Muscle layer of colon (tissue), 2 donors: ENCODE data around the gene SPEN.
"Not testable (repeated sequence)": the region's sequence is repeated elsewhere in the genome, so short reads cannot be mapped to it uniquely, and the experiment has no call there.

Experiments
- H3K27ac ChIP-seq: one replicate; pipeline ENCODE4 v1.7.0; 2013; ENCODE audit warnings: low read depth, mild to moderate bottlenecking, low read length, moderate library complexity
- H3K27me3 ChIP-seq, 2 donors: one replicate each; pipeline ENCODE4 v1.7.0; 2013; ENCODE audit warnings: low read length in 2 of 2, mild to moderate bottlenecking in 2 of 2; ENCODE audit not compliant: insufficient read depth in 2 of 2, control insufficient read depth in 1 of 2
- H3K36me3 ChIP-seq: one replicate; pipeline ENCODE4 v1.7.0; 2013; ENCODE audit warnings: mild to moderate bottlenecking, low read length; ENCODE audit not compliant: insufficient read depth
- H3K4me1 ChIP-seq: one replicate; pipeline ENCODE4 v1.7.0; 2013; ENCODE audit warnings: mild to moderate bottlenecking, low read length; ENCODE audit not compliant: insufficient read depth
- H3K4me3 ChIP-seq, 2 donors: one replicate each; pipeline ENCODE4 v1.7.0; 2013; ENCODE audit warnings: low read length in 2 of 2, low read depth in 1 of 2, mild to moderate bottlenecking in 1 of 2, moderate library complexity in 1 of 2
- H3K9ac ChIP-seq: one replicate; pipeline ENCODE4 v1.7.0; 2013; ENCODE audit warnings: low read length
- H3K9me3 ChIP-seq: one replicate; pipeline ENCODE4 v1.7.0; 2013; ENCODE audit warnings: mild to moderate bottlenecking, low read length
- donor health status: abdominal sarcoma.
- donor health status: Adenocarcinoma of cecum.

SPEN gene

DNA sequence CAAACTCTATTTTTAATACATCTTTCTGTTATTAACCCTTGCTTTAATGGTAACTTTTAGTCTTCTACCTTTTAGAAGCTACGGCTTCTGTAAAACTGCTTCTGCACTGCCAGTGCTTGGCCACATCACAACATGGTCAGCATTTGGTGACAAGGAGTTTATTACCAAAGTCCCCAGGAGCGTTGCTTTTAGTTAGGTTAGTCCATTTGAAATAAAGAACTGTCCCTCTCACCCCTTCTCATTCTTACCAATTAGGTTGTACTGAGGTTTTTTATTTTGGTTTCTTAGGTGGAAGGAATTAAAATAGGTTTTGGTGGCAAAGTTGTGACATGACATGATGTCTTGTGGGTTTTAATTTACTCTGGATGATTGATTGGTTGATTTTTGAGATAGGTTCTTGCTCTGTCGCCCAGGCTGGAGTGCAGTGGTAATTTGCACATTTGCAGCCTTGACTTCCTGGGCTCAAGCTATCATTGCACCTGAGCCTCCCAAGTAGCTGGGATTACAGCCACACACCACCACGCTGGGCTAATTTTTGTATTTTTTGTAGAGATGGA lies 39.2 kb downstream of the SPEN start:
- H3K4me1 ChIP-seq: peaks cover 32% of the 10 kb centered on the region
- peak overlapping the region; percentile 50 for H3K9ac ChIP-seq
- H3K27ac ChIP-seq: peak overlapping the region; percentile 94
- no peaks in the 10 kb centered on the region for H3K36me3 ChIP-seq
- no peaks in the 10 kb centered on the region for H3K9me3 ChIP-seq
- peak overlapping the region; percentile 46 to 49 for H3K4me3 ChIP-seq
- H3K27me3 ChIP-seq: no peaks in the 10 kb centered on the region

DNA sequence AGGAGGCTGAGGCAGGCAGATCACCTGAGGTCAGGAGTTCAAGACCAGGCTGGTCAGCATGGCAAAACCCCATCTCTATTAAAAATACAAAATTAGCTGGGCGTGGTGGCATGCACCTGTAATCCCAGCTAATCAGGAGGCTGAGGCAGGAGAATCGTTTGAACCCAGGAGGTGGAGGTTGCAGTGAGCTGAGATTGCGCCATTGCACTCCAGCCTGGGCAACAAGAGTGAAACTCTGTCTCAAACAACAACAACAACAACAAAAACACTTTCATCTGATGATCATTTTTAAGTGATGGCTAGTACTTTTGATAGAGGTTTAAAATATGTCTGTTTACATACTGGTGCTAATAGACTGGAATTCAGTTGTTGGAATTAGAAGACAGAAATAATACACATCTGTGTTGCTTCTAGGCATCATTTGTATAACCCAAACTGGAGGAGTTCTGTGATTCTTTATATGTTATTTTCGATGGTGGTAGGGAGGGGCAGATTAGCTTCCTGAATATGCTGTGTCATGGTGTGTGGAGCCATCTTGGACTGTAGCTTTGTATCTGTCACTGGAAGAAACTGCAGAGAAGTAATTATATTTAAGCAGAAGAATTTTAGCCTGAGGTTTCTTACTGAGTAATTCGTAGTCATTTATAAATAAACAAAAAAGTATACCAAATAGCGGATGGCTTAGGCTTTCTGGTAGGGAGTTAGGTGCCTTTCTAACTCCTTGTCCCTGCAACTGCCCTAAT lies 45.5 kb downstream of the SPEN start:
- Histone ChIP-seq H3K4me1 (peaks cover 41% of the 10 kb centered on the region), H3K27ac (peak overlapping the region; percentile 39), H3K4me3 (peak overlapping the region in 1 of 2 donors; percentile 2)
- not testable (repeated sequence) for H3K27me3 ChIP-seq, H3K9ac ChIP-seq, H3K36me3 ChIP-seq, H3K9me3 ChIP-seq

DNA sequence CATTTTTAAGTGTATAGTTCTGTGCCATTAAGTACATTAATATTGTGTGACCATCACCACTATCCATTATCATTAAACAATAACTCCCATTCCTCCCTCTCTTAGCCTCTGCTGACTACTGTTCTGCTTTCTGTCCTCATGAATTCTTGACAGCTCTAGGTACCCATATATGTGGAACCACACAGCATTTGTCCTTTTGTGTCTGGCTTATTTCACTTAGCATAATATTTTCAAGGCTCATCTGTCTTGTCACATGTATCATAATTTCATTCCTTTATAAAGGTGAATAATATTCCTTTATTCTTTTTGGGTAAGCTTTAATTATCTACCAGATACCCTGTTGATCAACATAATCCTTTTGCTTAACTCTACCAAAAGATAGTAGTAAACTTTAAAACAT lies 47.7 kb downstream of the SPEN start:
- Histone ChIP-seq H3K4me1 (peaks cover 41% of the 10 kb centered on the region), H3K36me3 (no peaks in the 10 kb centered on the region), H3K9ac (no peak overlapping the region), H3K9me3 (no peaks in the 10 kb centered on the region), H3K4me3 (no peak overlapping the region), H3K27ac (no peak overlapping the region), H3K27me3 (no peaks in the 10 kb centered on the region)

- peaks cover 35% of the 10 kb centered on the region for H3K4me1 ChIP-seq
- not testable (repeated sequence) for H3K4me3 ChIP-seq, H3K36me3 ChIP-seq, H3K9me3 ChIP-seq, H3K9ac ChIP-seq, H3K27ac ChIP-seq, H3K27me3 ChIP-seq
Observed at GRCh38 chr1:15896841-15897610, 49.5 kb downstream of the SPEN start.

GRCh38 chr1:15899266-15899665 lies 51.8 kb downstream of the SPEN start:
- H3K4me3 ChIP-seq: no peak overlapping the region
- no peak overlapping the region for H3K9ac ChIP-seq
- H3K27ac ChIP-seq: no peak overlapping the region
- H3K36me3 ChIP-seq: no peaks in the 10 kb centered on the region
- peaks cover 14% of the 10 kb centered on the region for H3K4me1 ChIP-seq
- H3K9me3 ChIP-seq: no peaks in the 10 kb centered on the region
- no peaks in the 10 kb centered on the region for H3K27me3 ChIP-seq

DNA sequence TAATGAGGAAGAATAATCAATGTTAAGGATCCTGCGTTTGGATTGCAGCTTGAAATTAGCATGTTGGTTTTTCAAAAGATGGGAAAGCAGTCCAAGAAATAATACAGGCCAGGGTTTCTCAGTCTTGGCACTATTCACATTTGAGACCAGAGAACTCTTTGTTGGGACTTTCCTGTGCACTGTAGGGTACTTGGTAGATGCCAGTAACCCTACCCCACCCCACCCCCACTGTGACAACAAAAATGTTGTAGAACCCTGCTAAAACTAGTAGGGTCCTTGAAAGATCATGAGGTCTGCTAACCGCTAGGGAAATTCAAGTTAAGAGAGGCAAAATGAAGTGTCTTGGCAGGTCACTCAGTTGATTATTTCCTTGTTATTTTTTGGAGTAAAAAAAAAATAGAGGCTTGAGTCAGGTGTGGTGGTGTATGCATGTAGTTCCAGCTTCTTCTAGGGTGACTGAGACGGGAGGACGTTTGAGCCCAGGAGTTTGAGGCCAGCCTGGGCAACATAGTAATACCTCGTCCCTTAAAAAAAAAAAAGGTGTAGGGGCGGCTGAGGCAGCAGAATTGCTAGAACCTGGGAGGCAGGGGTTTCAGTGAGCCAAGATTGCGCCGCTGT lies 53.3 kb downstream of the SPEN start:
- Histone ChIP-seq H3K36me3 (no peaks in the 10 kb centered on the region), H3K27me3 (no peaks in the 10 kb centered on the region), H3K4me1 (peaks cover 5% of the 10 kb centered on the region), H3K9ac (no peak overlapping the region), H3K27ac (no peak overlapping the region), H3K4me3 (no peak overlapping the region), H3K9me3 (no peaks in the 10 kb centered on the region)

DNA sequence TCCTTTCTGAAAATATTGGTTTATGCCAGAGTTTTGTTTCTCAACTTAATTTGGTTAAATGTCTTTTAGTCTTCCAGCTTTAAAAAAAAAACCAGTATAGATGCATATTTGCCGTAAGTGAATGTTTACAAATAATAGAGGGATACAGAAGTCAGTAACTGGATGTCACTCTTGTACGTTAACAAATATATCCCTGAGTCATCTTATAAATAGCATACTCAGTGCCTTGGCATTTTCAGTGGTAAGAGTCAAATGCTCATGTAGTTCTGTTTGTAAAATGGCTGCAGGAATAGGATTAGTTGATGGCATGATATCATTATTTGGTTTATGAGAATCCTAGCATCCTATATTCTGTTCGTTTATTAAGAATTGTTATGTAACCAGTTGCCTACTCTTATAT lies 55.4 kb downstream of the SPEN start:
- H3K27me3 ChIP-seq: no peaks in the 10 kb centered on the region
- H3K4me3 ChIP-seq: no peak overlapping the region
- no peaks in the 10 kb centered on the region for H3K4me1 ChIP-seq
- H3K9me3 ChIP-seq: no peaks in the 10 kb centered on the region
- H3K27ac ChIP-seq: no peak overlapping the region
- no peaks in the 10 kb centered on the region for H3K36me3 ChIP-seq
- no peak overlapping the region for H3K9ac ChIP-seq

DNA sequence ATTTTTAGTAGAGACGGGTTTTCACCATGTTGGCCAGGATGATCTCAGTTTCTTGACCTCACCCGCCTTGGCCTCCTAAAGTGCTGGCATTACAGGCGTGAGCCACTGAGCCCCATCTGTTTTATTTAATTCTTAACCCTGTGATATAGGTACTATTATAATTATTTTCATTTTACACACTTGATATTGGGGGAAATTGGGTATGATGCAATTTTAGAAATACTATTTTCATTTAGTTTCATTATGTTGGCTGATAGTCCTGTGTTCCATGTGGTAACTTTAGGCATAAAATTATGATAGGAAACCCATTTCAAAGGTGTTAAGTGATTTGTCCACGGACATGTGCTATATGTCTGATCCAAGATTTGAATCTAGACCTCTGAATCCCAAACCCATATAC lies 61.1 kb downstream of the SPEN start:
- Histone ChIP-seq H3K4me1 (no peaks in the 10 kb centered on the region), H3K9me3 (no peaks in the 10 kb centered on the region), H3K36me3 (peaks cover 12% of the 10 kb centered on the region), H3K27me3 (no peaks in the 10 kb centered on the region), H3K9ac (no peak overlapping the region), H3K4me3 (no peak overlapping the region), H3K27ac (no peak overlapping the region)

GRCh38 chr1:15911141-15911540 lies 63.6 kb downstream of the SPEN start:
- peaks cover 4% of the 10 kb centered on the region for H3K4me1 ChIP-seq
- no peak overlapping the region for H3K4me3 ChIP-seq
- H3K36me3 ChIP-seq: peaks cover 12% of the 10 kb centered on the region
- H3K9me3 ChIP-seq: no peaks in the 10 kb centered on the region
- no peak overlapping the region for H3K9ac ChIP-seq
- no peak overlapping the region for H3K27ac ChIP-seq
- H3K27me3 ChIP-seq: no peaks in the 10 kb centered on the region

DNA sequence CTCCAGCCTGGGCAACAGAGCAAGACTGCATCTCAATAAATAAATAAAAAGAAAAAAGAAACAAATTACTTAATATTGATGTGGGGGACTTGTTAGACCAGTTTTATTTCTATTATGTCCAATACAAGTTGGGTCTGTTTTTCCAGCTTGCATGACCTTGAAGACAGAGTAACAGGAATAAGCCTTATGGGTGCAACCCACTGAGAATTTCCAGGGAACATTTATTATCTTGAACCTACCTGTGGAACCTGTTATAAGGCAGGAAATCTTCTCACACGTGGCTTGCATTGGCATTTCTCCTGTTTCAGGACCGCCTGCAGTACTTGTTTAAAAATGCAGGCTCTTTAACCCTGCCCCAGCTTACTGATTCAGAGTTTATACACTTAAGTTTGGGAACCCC lies 64.4 kb downstream of the SPEN start:
- Histone ChIP-seq H3K4me3 (no peak overlapping the region), H3K9ac (no peak overlapping the region), H3K9me3 (no peaks in the 10 kb centered on the region), H3K27ac (no peak overlapping the region), H3K27me3 (no peaks in the 10 kb centered on the region), H3K4me1 (peaks cover 4% of the 10 kb centered on the region), H3K36me3 (peaks cover 12% of the 10 kb centered on the region)

DNA sequence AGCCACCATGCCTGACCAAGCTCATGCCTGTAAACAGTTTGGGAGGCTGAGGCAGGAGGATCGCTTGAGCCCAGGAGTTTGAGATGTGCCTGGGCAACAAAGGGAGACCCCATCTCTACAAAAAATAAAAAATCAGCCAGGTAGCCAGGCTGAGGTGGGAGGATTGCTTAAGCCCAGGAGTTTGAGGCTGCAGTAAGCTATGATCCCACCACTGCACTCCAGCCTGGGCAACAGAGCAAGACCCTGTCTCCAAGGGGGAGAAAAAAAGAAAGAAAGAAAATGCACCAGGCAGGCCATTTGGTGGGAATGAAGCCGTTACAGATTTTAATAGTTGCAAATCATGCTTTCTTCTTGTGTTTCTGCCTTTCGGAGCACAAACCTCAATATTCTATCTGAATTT lies 66.1 kb downstream of the SPEN start:
- H3K9me3 ChIP-seq, H3K27ac ChIP-seq, H3K4me3 ChIP-seq, H3K4me1 ChIP-seq, H3K9ac ChIP-seq, H3K27me3 ChIP-seq: not testable (repeated sequence)
- H3K36me3 ChIP-seq: peaks cover 12% of the 10 kb centered on the region
